HG03521 (cell line): ENCODE results near the gene KDM4F.
"Not testable (repeated sequence)": the region's sequence is repeated elsewhere in the genome, so short reads cannot be mapped to it uniquely, and the experiment has no call there.

Source experiments
- ATAC-seq: cut with Tn5 transposase; IDR thresholded peaks from one replicate; pipeline ENCODE4 v1.9.1; 2021; ENCODE audit warnings: mild to moderate bottlenecking, moderate library complexity; ENCODE audit not compliant: unreplicated experiment

KDM4F gene

GRCh38 chr11:95049122-95049521 lies at the start of gene KDM4F:
TSS of gene KDM4F (plus strand) at chr11:95049422.
- ATAC-seq: not testable (repeated sequence)

GRCh38 chr11:95003716-95004115 lies 45.5 kb upstream of the KDM4F start:
- ATAC-seq: no peak

GRCh38 chr11:95005642-95006041 lies 43.6 kb upstream of the KDM4F start:
- no peak for ATAC-seq

- ATAC-seq: no peak
Observed at GRCh38 chr11:95011376-95011775, 37.8 kb upstream of the KDM4F start.

GRCh38 chr11:95014184-95014821 lies 34.9 kb upstream of the KDM4F start:
- no peak for ATAC-seq

- no peak for ATAC-seq
Observed at GRCh38 chr11:95016139-95016538, 33.1 kb upstream of the KDM4F start.

- ATAC-seq: not testable (repeated sequence)
Observed at GRCh38 chr11:95021468-95021867, 27.8 kb upstream of the KDM4F start.

GRCh38 chr11:95024958-95025357 lies 24.3 kb upstream of the KDM4F start, which contains the start of gene KDM4E:
TSS of gene KDM4E (plus strand) at chr11:95025258. CDS start at chr11:95025558, 300 bp downstream.
- no peak for ATAC-seq

GRCh38 chr11:95025594-95025993 lies 23.6 kb upstream of the KDM4F start:
- not testable (repeated sequence) for ATAC-seq

- no peak for ATAC-seq
Observed at GRCh38 chr11:95028357-95028756, 20.9 kb upstream of the KDM4F start.

- no peak for ATAC-seq
Observed at GRCh38 chr11:95033051-95033450, 16.2 kb upstream of the KDM4F start.

GRCh38 chr11:95035316-95035715 lies 13.9 kb upstream of the KDM4F start:
- no peak for ATAC-seq

- not testable (repeated sequence) for ATAC-seq
Observed at GRCh38 chr11:95037356-95038035, 11.7 kb upstream of the KDM4F start.

- ATAC-seq: no peak
Observed at GRCh38 chr11:95042239-95042638, 7.0 kb upstream of the KDM4F start.

- ATAC-seq: no peak
Observed at GRCh38 chr11:95042906-95043305, 6.3 kb upstream of the KDM4F start.

GRCh38 chr11:95044010-95044409 lies 5.2 kb upstream of the KDM4F start:
- ATAC-seq: no peak

- no peak for ATAC-seq
Observed at GRCh38 chr11:95045812-95046211, 3.4 kb upstream of the KDM4F start.

GRCh38 chr11:95050595-95051202 lies 1.5 kb downstream of the KDM4F start:
- no peak for ATAC-seq

- ATAC-seq: no peak
Observed at GRCh38 chr11:95054356-95054755, 5.1 kb downstream of the KDM4F start.

GRCh38 chr11:95055283-95055897 lies 6.2 kb downstream of the KDM4F start:
- ATAC-seq: peak; percentile 86

GRCh38 chr11:95057959-95058358 lies 8.7 kb downstream of the KDM4F start:
- ATAC-seq: no peak

- ATAC-seq: no peak
Observed at GRCh38 chr11:95058621-95059020, 9.4 kb downstream of the KDM4F start.
